ENCODE data around the gene HIVEP3.

Gene HIVEP3

GRCh38 chr1:41672641-41673361 is 245.9 kb downstream of the HIVEP3 start:
- peak overlapping the region in 3 of 7 experiments; percentile 31 to 46 (median 37) for H3K4me3 ChIP-seq (ENCODE audit: control insufficient read depth in 1 of 7, extremely low read depth in 1 of 7, insufficient read depth in 4 of 7, low read depth in 2 of 7, low read length in 6 of 7)
- H3K36me3 ChIP-seq (ENCODE audit: control insufficient read depth in 4 of 4, insufficient read depth in 4 of 4, low read length in 3 of 4): no peaks in the 10 kb centered on the region
- ChIA-PET POLR2A (no interaction called here), CTCF (interaction anchor here (0.9 to 1.9 kb wide), 4 partner anchors 13 to 95 kb away, joined by 3 to 4 read pairs (median 3); no protein-coding TSS in a partner anchor)
- H3K9me3 ChIP-seq (ENCODE audit: control extremely low read depth in 1 of 5, control insufficient read depth in 4 of 5, insufficient read depth in 2 of 5, low read depth in 1 of 5, low read length in 4 of 5): no peaks in the 10 kb centered on the region
- no peaks in the 10 kb centered on the region for H3K27me3 ChIP-seq (replicated peaks in 2 of 5; ENCODE audit: control insufficient read depth in 4 of 5, insufficient read depth in 5 of 5, low read length in 4 of 5)
- DNase-seq: peak in 1 of 3 donors; percentile 31
- WGBS (ENCODE audit: insufficient coverage): 35% methylated on average over 4 of the region's 9 CpGs
- no peak overlapping the region for H3K27ac ChIP-seq (ENCODE audit: insufficient read depth in 1 of 2, low read depth in 1 of 2, low read length in 2 of 2, poor library complexity in 1 of 2, severe bottlenecking in 2 of 2)
- peaks cover 14 to 28% (median 25%) of the 10 kb centered on the region in 4 experiments for H3K4me1 ChIP-seq (ENCODE audit: control extremely low read depth in 1 of 4, control insufficient read depth in 4 of 4, insufficient read depth in 4 of 4, low read length in 3 of 4)

DNA sequence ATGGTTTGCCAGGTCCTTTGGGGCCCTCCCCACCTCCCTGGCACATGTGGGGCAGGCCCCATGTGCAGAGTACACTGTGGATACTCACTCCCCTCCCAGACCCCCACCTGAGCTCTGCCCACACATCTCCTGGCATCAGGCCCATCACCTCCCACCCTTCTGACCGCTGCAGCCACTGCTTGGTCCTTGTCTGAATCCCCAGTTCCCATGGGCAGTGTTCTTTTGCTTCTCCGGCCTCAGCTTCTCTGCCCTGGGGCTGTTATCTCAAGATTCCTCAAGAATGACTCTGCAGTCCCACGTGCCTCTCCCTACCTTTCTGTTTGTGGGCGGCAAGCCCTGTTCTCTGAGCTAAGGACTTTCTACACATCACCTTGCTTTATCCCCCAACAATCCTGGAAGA is 246.5 kb downstream of the HIVEP3 start:
- Histone ChIP-seq H3K27ac (ENCODE audit: insufficient read depth in 1 of 2, low read depth in 1 of 2, low read length in 2 of 2, poor library complexity in 1 of 2, severe bottlenecking in 2 of 2) (no peak overlapping the region), H3K4me3 (ENCODE audit: control insufficient read depth in 1 of 7, extremely low read depth in 1 of 7, insufficient read depth in 4 of 7, low read depth in 2 of 7, low read length in 6 of 7) (no peak overlapping the region), H3K36me3 (ENCODE audit: control insufficient read depth in 4 of 4, insufficient read depth in 4 of 4, low read length in 3 of 4) (no peaks in the 10 kb centered on the region), H3K4me1 (ENCODE audit: control extremely low read depth in 1 of 4, control insufficient read depth in 4 of 4, insufficient read depth in 4 of 4, low read length in 3 of 4) (peaks cover 14 to 32% (median 26%) of the 10 kb centered on the region in 4 experiments), H3K9me3 (ENCODE audit: control extremely low read depth in 1 of 5, control insufficient read depth in 4 of 5, insufficient read depth in 2 of 5, low read depth in 1 of 5, low read length in 4 of 5) (no peaks in the 10 kb centered on the region), H3K27me3 (replicated peaks in 2 of 5; ENCODE audit: control insufficient read depth in 4 of 5, insufficient read depth in 5 of 5, low read length in 4 of 5) (no peaks in the 10 kb centered on the region)
- CTCF ChIA-PET: interaction anchor here (0.9 to 1.9 kb wide), 2 partner anchors 12 to 21 kb away, joined by 3 to 4 read pairs; no protein-coding TSS in a partner anchor
- POLR2A ChIA-PET: no interaction called here
- 88% methylated on average over 4 of the region's 4 CpGs for WGBS (ENCODE audit: insufficient coverage)
- DNase-seq: no peak

- WGBS (ENCODE audit: insufficient coverage): 98% methylated on average over 15 of the region's 15 CpGs
- no peaks in the 10 kb centered on the region for H3K36me3 ChIP-seq (ENCODE audit: control insufficient read depth in 4 of 4, insufficient read depth in 4 of 4, low read length in 3 of 4)
- H3K9me3 ChIP-seq (ENCODE audit: control extremely low read depth in 1 of 5, control insufficient read depth in 4 of 5, insufficient read depth in 2 of 5, low read depth in 1 of 5, low read length in 4 of 5): no peaks in the 10 kb centered on the region
- ChIA-PET CTCF (interaction anchor here (1.9 kb wide), 1 partner anchor 20 kb away, joined by 4 read pairs; no protein-coding TSS in a partner anchor), POLR2A (no interaction called here)
- H3K27ac ChIP-seq (ENCODE audit: insufficient read depth in 1 of 2, low read depth in 1 of 2, low read length in 2 of 2, poor library complexity in 1 of 2, severe bottlenecking in 2 of 2): no peak overlapping the region
- H3K27me3 ChIP-seq (replicated peaks in 2 of 5; ENCODE audit: control insufficient read depth in 4 of 5, insufficient read depth in 5 of 5, low read length in 4 of 5): no peaks in the 10 kb centered on the region
- H3K4me3 ChIP-seq (ENCODE audit: control insufficient read depth in 1 of 7, extremely low read depth in 1 of 7, insufficient read depth in 4 of 7, low read depth in 2 of 7, low read length in 6 of 7): no peak overlapping the region
- peaks cover 14 to 33% (median 28%) of the 10 kb centered on the region in 4 experiments for H3K4me1 ChIP-seq (ENCODE audit: control extremely low read depth in 1 of 4, control insufficient read depth in 4 of 4, insufficient read depth in 4 of 4, low read length in 3 of 4)
- DNase-seq: no peak
Measured at GRCh38 chr1:41671116-41671755, 247.5 kb downstream of the HIVEP3 start.

- no peak overlapping the region for H3K27ac ChIP-seq (ENCODE audit: insufficient read depth in 1 of 2, low read depth in 1 of 2, low read length in 2 of 2, poor library complexity in 1 of 2, severe bottlenecking in 2 of 2)
- POLR2A ChIA-PET: no interaction called here
- no peaks in the 10 kb centered on the region for H3K36me3 ChIP-seq (ENCODE audit: control insufficient read depth in 4 of 4, insufficient read depth in 4 of 4, low read length in 3 of 4)
- H3K27me3 ChIP-seq (replicated peaks in 2 of 5; ENCODE audit: control insufficient read depth in 4 of 5, insufficient read depth in 5 of 5, low read length in 4 of 5): no peaks in the 10 kb centered on the region
- no peak for DNase-seq
- CTCF ChIA-PET: no interaction called here
- H3K4me3 ChIP-seq (ENCODE audit: control insufficient read depth in 1 of 7, extremely low read depth in 1 of 7, insufficient read depth in 4 of 7, low read depth in 2 of 7, low read length in 6 of 7): no peak overlapping the region
- H3K9me3 ChIP-seq (ENCODE audit: control extremely low read depth in 1 of 5, control insufficient read depth in 4 of 5, insufficient read depth in 2 of 5, low read depth in 1 of 5, low read length in 4 of 5): no peaks in the 10 kb centered on the region
- H3K4me1 ChIP-seq (ENCODE audit: control extremely low read depth in 1 of 4, control insufficient read depth in 4 of 4, insufficient read depth in 4 of 4, low read length in 3 of 4): peaks cover 14 to 33% (median 28%) of the 10 kb centered on the region in 4 experiments
- 100% methylated on average over 1 of the region's 4 CpGs for WGBS (ENCODE audit: insufficient coverage)
Measured at GRCh38 chr1:41670217-41670957, 248.3 kb downstream of the HIVEP3 start.

DNA sequence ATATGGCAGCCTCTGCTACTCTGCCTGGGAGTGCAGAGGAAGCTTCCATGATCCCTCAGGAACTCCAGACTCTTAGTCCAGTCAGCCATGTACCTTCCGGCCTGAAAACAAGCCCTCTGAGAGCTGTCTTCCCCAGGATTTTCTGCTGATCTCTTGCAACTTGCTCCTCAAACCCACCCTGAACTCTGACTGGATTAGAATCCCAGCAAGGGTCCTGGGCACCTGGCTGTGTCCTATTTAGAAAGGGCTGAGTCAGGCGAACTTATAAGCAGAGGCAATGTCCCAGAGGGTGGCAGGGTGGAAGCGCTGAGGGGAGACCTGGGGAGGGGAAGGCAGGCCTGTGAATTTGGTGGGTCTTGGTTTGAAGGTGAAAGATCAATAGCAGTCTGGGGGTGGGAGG is 249.8 kb downstream of the HIVEP3 start:
- CTCF ChIA-PET: interaction anchor here (1.2 kb wide), 2 partner anchors 12 to 15 kb away, joined by 3 to 4 read pairs; no protein-coding TSS in a partner anchor

DNA sequence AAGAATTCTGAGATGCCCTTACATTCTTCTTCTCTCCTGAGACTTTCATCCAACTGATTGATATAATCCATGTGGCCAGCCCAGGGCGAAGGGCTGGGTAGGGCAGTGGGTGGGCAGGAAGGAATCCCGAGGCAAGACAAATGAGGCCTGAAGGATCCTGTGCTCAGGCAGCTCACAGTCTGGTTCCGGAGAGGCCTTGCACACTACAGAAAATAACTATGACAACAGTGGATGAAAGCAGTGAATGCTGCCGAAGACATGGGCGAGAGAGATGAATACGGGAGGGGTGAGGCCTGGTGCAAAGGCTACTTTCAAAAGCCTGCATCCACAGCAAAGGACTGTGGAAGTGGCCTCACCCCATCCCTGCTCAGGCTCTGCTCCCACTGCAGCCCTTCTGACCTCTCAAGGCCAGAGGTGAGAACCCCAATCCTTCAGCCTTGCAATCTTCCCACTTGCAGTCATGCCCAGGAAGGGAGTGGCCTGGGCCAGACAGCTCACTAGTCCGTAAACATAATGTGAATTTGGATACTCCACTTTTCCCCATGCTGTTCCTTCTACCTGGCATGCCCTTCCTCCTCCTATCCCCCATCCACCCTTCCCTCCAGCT is 250.6 kb downstream of the HIVEP3 start:
- H3K4me3 ChIP-seq (ENCODE audit: control insufficient read depth in 1 of 7, extremely low read depth in 1 of 7, insufficient read depth in 4 of 7, low read depth in 2 of 7, low read length in 6 of 7): no peak overlapping the region
- no peak for DNase-seq
- peaks cover 9 to 24% (median 19%) of the 10 kb centered on the region in 4 experiments for H3K4me1 ChIP-seq (ENCODE audit: control extremely low read depth in 1 of 4, control insufficient read depth in 4 of 4, insufficient read depth in 4 of 4, low read length in 3 of 4)

More for the DNA sequence above, 249.8 kb downstream of the HIVEP3 start:
- Histone ChIP-seq H3K4me1 (ENCODE audit: control extremely low read depth in 1 of 4, control insufficient read depth in 4 of 4, insufficient read depth in 4 of 4, low read length in 3 of 4) (peaks cover 14 to 28% (median 25%) of the 10 kb centered on the region in 4 experiments), H3K36me3 (ENCODE audit: control insufficient read depth in 4 of 4, insufficient read depth in 4 of 4, low read length in 3 of 4) (no peaks in the 10 kb centered on the region), H3K27me3 (replicated peaks in 2 of 5; ENCODE audit: control insufficient read depth in 4 of 5, insufficient read depth in 5 of 5, low read length in 4 of 5) (no peaks in the 10 kb centered on the region), H3K9me3 (ENCODE audit: control extremely low read depth in 1 of 5, control insufficient read depth in 4 of 5, insufficient read depth in 2 of 5, low read depth in 1 of 5, low read length in 4 of 5) (no peaks in the 10 kb centered on the region), H3K27ac (ENCODE audit: insufficient read depth in 1 of 2, low read depth in 1 of 2, low read length in 2 of 2, poor library complexity in 1 of 2, severe bottlenecking in 2 of 2) (no peak overlapping the region), H3K4me3 (ENCODE audit: control insufficient read depth in 1 of 7, extremely low read depth in 1 of 7, insufficient read depth in 4 of 7, low read depth in 2 of 7, low read length in 6 of 7) (no peak overlapping the region)
- POLR2A ChIA-PET: no interaction called here
- no peak for DNase-seq
- WGBS (ENCODE audit: insufficient coverage): 100% methylated on average over 3 of the region's 3 CpGs

More for the DNA sequence above, 250.6 kb downstream of the HIVEP3 start:
- H3K27ac ChIP-seq (ENCODE audit: insufficient read depth in 1 of 2, low read depth in 1 of 2, low read length in 2 of 2, poor library complexity in 1 of 2, severe bottlenecking in 2 of 2): no peak overlapping the region
- POLR2A ChIA-PET: no interaction called here
- H3K27me3 ChIP-seq (replicated peaks in 2 of 5; ENCODE audit: control insufficient read depth in 4 of 5, insufficient read depth in 5 of 5, low read length in 4 of 5): no peaks in the 10 kb centered on the region
- no peaks in the 10 kb centered on the region for H3K9me3 ChIP-seq (ENCODE audit: control extremely low read depth in 1 of 5, control insufficient read depth in 4 of 5, insufficient read depth in 2 of 5, low read depth in 1 of 5, low read length in 4 of 5)
- 100% methylated on average over 7 of the region's 7 CpGs for WGBS (ENCODE audit: insufficient coverage)
- no peaks in the 10 kb centered on the region for H3K36me3 ChIP-seq (ENCODE audit: control insufficient read depth in 4 of 4, insufficient read depth in 4 of 4, low read length in 3 of 4)
- CTCF ChIA-PET: interaction anchor here (1.2 kb wide), 1 partner anchor 16 kb away, joined by 4 read pairs; no protein-coding TSS in a partner anchor

All from common myeloid progenitor, CD34-positive (primary cell).